Fibroblast of villous mesenchyme (primary cell): ENCODE results near the gene FHL1. TPM values are rescaled to one million over a fixed set of nuclear protein-coding genes. Genes with fewer than 3 reads are reported as not detected.
A peak's percentile ranks its signal among the peaks of the same experiment; 100 is the strongest.

Source experiments
- DNase-seq: peaks from one replicate; pipeline ENCODE4 v3.0.0-alpha.2; 2010; ENCODE audit warnings: low read depth
- H3K4me3 ChIP-seq: 2 replicates; pipeline ENCODE4 v1.5.1; 2011; ENCODE audit warnings: low read depth, mild to moderate bottlenecking, low read length
- CTCF ChIP-seq: IDR thresholded peaks from 2 replicates; pipeline ENCODE4 v1.5.1; 2012; ENCODE audit warnings: low read depth, mild to moderate bottlenecking, low read length; ENCODE audit not compliant: insufficient read depth
- small RNA-seq: library from RNA; depleted of rRNA; stranded (forward); fragments of <200 nt; gene quantifications from one replicate; pipeline ENCODE3, GENCODE V24; 2012
- total RNA-seq: library from RNA; depleted of rRNA; stranded (reverse); fragments of >200 nt; gene quantifications from 2 replicates; pipeline ENCODE4 v1.2.3, GENCODE V29; 2012

Gene FHL1
- total RNA-seq, 1 donor, result 104 TPM

DNA sequence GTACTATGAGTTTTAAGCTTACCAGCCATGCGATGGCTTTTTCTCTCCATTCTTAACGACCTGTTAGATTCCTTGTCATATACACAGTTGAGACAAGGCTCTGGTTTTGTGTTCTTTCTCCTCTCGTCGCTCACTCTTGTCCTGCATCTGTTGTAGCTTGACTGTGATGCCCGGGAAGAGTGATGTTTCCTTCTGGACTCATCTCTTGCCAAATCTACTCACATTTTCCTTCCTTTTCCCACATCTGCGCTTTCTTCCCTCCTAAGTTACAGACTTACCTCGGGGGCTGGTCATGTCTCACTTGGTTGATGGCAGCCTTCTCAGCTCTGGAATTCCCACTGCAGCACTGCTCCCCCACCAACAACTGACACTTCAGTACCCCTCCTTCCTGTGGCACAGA lies 108.7 kb downstream of the FHL1 start:
- TF ChIP-seq CTCF, result no peak
- DNase-seq, result no peak
- H3K4me3 ChIP-seq, result no peak overlapping the region

GRCh38 chrX:136258951-136259350 lies 111.6 kb downstream of the FHL1 start:
- no peak for DNase-seq
- TF ChIP-seq CTCF, result no peak
- H3K4me3 ChIP-seq, result no peak overlapping the region

GRCh38 chrX:136259543-136259942 lies 112.2 kb downstream of the FHL1 start:
- DNase-seq, result peak; percentile 73
- no peak for TF ChIP-seq CTCF
- H3K4me3 ChIP-seq, result no peak overlapping the region

- H3K4me3 ChIP-seq, result no peak overlapping the region
- peak; percentile 28 for DNase-seq
- TF ChIP-seq CTCF, result no peak
Observed at GRCh38 chrX:136260776-136261175, 113.4 kb downstream of the FHL1 start.

Small RNA genes lying within 50 kb of the gene (small RNA-seq; reads per million reads assigned to genes)
- gene RF01210, result not detected

Other genes starting within 250 kb of the FHL1 start
- 20.0 and 33.2 TPM in 2 replicates for gene MMGT1, start 173.5 kb upstream of the FHL1 start, total RNA-seq
- 18.0 and 28.5 TPM in 2 replicates for gene SLC9A6, start 162.1 kb upstream of the FHL1 start, total RNA-seq
- gene MAP7D3, start 103.9 kb downstream of the FHL1 start, total RNA-seq, result 14.5 and 19.9 TPM in 2 replicates
- not detected in 2 replicates for gene ADGRG4, start 153.4 kb downstream of the FHL1 start, total RNA-seq